ENCODE results near the gene TRIO.

GRCh38 chr5:14261856-14262611 lies 118.9 kb downstream of the TRIO start:
- TF ChIP-seq, protein P1, sequence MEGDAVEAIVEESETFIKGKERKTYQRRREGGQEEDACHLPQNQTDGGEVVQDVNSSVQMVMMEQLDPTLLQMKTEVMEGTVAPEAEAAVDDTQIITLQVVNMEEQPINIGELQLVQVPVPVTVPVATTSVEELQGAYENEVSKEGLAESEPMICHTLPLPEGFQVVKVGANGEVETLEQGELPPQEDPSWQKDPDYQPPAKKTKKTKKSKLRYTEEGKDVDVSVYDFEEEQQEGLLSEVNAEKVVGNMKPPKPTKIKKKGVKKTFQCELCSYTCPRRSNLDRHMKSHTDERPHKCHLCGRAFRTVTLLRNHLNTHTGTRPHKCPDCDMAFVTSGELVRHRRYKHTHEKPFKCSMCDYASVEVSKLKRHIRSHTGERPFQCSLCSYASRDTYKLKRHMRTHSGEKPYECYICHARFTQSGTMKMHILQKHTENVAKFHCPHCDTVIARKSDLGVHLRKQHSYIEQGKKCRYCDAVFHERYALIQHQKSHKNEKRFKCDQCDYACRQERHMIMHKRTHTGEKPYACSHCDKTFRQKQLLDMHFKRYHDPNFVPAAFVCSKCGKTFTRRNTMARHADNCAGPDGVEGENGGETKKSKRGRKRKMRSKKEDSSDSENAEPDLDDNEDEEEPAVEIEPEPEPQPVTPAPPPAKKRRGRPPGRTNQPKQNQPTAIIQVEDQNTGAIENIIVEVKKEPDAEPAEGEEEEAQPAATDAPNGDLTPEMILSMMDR (IDR thresholded peaks at IDR 0.05) = no peak
- TF ChIP-seq POLR2A (IDR thresholded peaks at IDR 0.05) = no peak
